Activated T-helper 2 cell treated with anti-CD3 and anti-CD28 coated beads, Interferon-gamma antibody, Interleukin-2, Interleukin-4, amounts not matched to agents 10 μg/mL and 5 μg/mL and 100 μg/mL, durations not matched to agents 14 hours and 24 hours and 36 hours (primary cell): ENCODE results near the gene ZC3H18. TPM values are rescaled to one million over a fixed set of nuclear protein-coding genes. Genes with fewer than 3 reads are reported as not detected.

Source experiments
- DNase-seq: peaks from one replicate; pipeline ENCODE4 v3.0.0; 2021; ENCODE audit warnings: low spot score
- H3K27ac Mint-ChIP-seq: one replicate; pipeline ENCODE4 v1.8.0; 2021; ENCODE audit warnings: mixed read lengths
- H3K27me3 Mint-ChIP-seq: one replicate; pipeline ENCODE4 v1.8.0; 2021; ENCODE audit warnings: low read depth, mixed read lengths
- H3K36me3 Mint-ChIP-seq: one replicate; pipeline ENCODE4 v1.8.0; 2021; ENCODE audit warnings: low read depth, mixed read lengths
- H3K4me1 Mint-ChIP-seq: one replicate; pipeline ENCODE4 v1.8.0; 2021; ENCODE audit warnings: low read depth, mixed read lengths
- H3K4me3 Mint-ChIP-seq: one replicate; pipeline ENCODE4 v1.8.0; 2021; ENCODE audit warnings: low read depth, mild to moderate bottlenecking, moderate library complexity, mixed read lengths
- H3K9me3 Mint-ChIP-seq: one replicate; pipeline ENCODE4 v1.8.0; 2021; ENCODE audit warnings: mixed read lengths
- intact Hi-C: fragments of 100-400 bp; cut with micrococcal nuclease; formaldehyde crosslinking; loops from one replicate; pipeline ENCODE4 v1.15.1; 2023
- total RNA-seq: library from RNA; stranded (reverse); gene quantifications from 2 replicates; pipeline ENCODE4 v1.2.3, GENCODE V29; 2022

The ZC3H18 gene
- total RNA-seq, 1 donor from 2014 or later: 93.9 TPM

DNA sequence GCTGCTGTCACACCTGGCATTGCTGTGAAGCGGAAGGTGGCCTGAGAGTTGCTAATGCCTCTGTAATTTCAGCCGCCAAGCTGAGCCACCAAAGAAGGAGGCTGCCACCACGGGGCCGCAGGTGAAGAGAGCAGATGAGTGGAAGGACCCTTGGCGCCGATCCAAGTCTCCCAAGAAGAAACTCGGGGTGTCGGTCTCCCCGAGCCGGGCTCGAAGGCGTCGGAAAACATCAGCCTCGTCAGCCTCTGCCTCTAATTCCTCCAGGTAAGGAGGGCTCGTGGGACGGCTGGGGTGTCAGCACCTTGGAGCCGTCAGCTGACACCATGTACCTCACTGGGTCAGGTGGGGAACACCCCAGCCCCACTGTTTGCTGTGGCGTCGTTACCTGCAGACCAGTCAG is 51.9 kb downstream of the ZC3H18 start:
- Mint-ChIP-seq H3K4me1 (peaks cover 10% of the 10 kb centered on the region), H3K27ac (no peak overlapping the region), H3K9me3 (no peaks in the 10 kb centered on the region), H3K27me3 (no peaks in the 10 kb centered on the region), H3K4me3 (no peak overlapping the region), H3K36me3 (peaks cover 52% of the 10 kb centered on the region)
- no peak for DNase-seq
- intact Hi-C loops: no loop called here

DNA sequence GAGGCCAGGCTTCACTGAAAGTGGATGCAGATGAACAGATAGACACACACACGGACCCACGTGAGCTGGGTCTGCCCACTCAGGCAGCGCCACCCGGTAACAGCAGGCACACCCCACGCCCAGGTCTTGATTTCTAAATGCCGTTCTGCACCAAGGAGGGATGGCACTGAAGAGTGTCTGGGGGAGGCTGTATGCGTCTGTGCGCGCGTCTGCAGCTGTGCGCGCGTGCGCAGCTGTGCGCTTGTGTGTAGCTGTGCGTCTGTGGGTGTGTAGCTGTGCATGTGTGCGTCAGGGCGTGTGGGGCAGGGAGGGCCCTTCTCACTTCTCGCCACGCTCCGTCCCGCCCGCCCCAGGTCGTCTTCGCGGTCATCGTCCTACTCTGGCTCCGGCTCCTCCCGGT is 52.7 kb downstream of the ZC3H18 start:
- H3K27me3 Mint-ChIP-seq: no peaks in the 10 kb centered on the region
- H3K36me3 Mint-ChIP-seq: peaks cover 56% of the 10 kb centered on the region
- no peak overlapping the region for H3K4me3 Mint-ChIP-seq
- intact Hi-C loops: no loop called here
- H3K27ac Mint-ChIP-seq: no peak overlapping the region
- no peak for DNase-seq
- no peaks in the 10 kb centered on the region for H3K9me3 Mint-ChIP-seq
- peaks cover 10% of the 10 kb centered on the region for H3K4me1 Mint-ChIP-seq

DNA sequence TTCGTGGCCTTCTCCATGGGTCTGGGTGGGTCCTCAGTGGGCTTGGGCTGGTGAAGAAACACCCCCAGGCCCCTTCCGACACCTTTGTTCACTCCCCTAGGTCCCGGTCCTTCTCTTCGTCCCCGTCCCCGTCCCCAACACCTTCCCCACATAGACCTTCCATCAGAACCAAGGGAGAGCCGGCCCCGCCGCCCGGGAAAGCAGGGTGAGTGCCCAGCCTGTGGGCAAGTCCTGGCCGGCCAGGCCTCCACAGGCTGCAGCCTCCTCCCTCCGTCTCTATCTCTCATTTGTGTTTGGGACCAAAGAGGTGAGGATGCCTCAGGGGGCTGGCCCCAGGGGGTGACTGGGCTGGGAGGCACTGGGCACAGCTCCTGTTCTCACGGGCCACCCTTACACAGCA is 53.7 kb downstream of the ZC3H18 start:
- peaks cover 63% of the 10 kb centered on the region for H3K36me3 Mint-ChIP-seq
- H3K27me3 Mint-ChIP-seq: no peaks in the 10 kb centered on the region
- no peak overlapping the region for H3K27ac Mint-ChIP-seq
- H3K4me3 Mint-ChIP-seq: no peak overlapping the region
- H3K4me1 Mint-ChIP-seq: peaks cover 10% of the 10 kb centered on the region
- H3K9me3 Mint-ChIP-seq: no peaks in the 10 kb centered on the region
- DNase-seq: no peak
- intact Hi-C loops: no loop called here

DNA sequence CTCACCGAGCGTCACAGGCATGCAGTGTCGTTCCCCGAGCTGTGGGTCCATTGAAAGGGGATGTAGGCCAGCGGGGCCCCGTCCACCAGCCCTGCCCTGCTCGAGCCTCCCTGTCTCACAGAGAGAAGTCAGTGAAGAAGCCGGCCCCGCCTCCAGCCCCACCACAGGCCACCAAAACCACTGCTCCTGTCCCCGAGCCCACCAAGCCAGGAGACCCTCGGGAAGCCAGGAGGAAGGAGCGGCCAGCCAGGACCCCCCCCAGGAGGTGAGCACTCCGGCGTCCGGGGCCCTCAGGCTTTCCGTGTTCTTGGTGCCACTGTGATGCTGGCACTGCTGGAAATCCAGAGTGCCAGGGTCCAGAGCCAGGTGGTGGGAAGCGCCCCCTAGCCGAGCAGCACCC is 54.3 kb downstream of the ZC3H18 start:
- Mint-ChIP-seq H3K9me3 (no peaks in the 10 kb centered on the region), H3K36me3 (peaks cover 58% of the 10 kb centered on the region), H3K4me3 (no peak overlapping the region), H3K4me1 (peaks cover 8% of the 10 kb centered on the region), H3K27ac (no peak overlapping the region), H3K27me3 (no peaks in the 10 kb centered on the region)
- no peak for DNase-seq
- intact Hi-C loops: no loop called here

DNA sequence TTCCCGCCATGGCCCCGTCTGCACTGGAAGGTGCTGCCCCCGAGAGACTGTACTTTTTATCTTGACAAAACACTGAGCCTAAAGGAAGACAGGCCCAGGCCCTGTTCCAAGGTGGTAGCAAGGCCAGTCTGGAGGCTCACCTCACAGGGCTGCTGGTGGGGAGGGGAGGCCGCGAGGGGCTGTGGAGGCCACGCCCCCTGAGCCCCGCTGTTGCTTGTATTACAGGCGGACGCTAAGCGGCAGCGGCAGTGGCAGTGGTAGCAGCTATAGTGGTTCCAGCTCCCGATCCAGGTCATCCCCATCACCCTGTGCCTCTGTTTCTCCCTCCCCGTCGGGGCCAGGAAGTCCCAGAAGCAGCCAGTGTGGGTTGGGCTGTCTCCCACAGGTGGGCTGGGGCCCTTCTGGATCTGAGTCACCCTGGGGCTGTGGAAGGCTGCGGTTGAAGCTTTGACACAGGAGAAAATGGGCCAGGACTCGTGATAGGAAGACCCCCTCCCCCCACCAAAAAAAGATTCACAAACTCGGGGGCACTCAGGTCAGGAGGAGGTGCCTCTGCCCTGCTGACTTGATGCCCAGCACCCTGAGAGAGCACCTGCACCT is 54.9 kb downstream of the ZC3H18 start:
- H3K27ac Mint-ChIP-seq: no peak overlapping the region
- no peak for DNase-seq
- peaks cover 52% of the 10 kb centered on the region for H3K36me3 Mint-ChIP-seq
- intact Hi-C loops: no loop called here
- H3K27me3 Mint-ChIP-seq: no peaks in the 10 kb centered on the region
- peaks cover 3% of the 10 kb centered on the region for H3K4me1 Mint-ChIP-seq
- H3K9me3 Mint-ChIP-seq: no peaks in the 10 kb centered on the region
- no peak overlapping the region for H3K4me3 Mint-ChIP-seq

DNA sequence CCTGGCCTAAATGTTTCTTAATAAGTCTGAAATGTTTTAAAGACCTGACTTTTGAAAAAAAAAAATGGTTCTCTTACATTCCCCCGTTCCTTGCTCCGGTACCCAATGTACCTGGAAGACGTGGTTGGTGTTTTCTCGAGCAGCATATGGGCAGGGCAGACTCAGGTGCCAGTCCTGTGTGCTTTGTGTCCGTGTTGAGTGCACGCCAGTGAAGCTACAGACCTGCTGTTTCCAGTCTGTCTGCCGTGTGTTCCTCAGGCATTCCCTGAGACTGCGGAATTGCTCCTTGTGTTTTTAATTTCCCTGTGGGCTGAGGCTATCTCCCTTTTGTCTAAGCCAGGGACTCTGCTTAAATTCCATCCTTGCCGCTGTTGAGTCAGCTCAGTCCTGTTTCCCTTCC is 56.4 kb downstream of the ZC3H18 start:
- intact Hi-C loops: no loop called here
- DNase-seq: no peak

DNA sequence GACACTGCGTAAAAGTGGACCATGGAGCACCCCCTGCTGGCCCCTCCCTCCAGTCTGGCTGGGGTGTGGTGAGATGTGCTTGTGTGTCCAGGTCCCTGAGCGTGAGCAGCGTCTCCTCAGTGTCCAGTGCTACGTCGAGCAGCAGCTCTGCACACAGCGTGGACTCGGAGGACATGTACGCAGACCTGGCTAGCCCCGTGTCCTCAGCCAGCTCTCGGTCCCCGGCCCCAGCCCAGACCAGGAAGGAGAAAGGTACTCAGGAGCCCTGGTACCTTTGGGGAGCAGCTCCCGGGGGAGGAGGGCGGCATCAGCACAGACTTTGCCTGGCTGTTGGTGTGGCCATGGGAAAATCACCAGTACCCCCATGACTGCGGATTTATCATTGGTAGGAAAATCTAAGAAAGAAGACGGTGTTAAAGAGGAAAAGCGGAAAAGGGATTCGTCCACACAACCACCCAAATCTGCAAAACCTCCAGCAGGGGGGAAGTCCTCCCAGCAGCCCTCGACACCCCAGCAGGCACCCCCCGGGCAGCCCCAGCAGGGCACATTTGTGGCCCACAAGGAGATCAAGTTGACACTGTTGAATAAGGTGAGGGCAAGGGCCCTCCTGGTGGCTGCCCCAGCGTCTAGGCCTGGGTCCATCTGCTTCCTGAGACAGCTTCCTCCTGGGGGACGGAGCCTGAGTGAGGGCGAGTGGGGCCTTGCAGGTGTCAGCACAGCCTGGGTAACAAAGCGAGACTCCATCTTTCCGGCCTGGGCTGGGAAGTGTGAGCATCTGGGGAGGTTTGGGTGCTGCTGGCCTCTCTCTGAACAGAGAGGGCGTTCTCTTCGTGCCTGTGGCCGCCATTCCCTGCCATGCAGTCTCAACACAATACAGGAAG is 57.6 kb downstream of the ZC3H18 start:
- Mint-ChIP-seq H3K4me1 (no peaks in the 10 kb centered on the region), H3K27ac (no peak overlapping the region), H3K4me3 (no peak overlapping the region), H3K9me3 (no peaks in the 10 kb centered on the region), H3K36me3 (peaks cover 54% of the 10 kb centered on the region), H3K27me3 (no peaks in the 10 kb centered on the region)
- intact Hi-C loops: no loop called here
- no peak for DNase-seq

More for the DNA sequence above, 56.4 kb downstream of the ZC3H18 start:
- H3K4me3 Mint-ChIP-seq: no peak overlapping the region
- H3K27me3 Mint-ChIP-seq: no peaks in the 10 kb centered on the region
- no peak overlapping the region for H3K27ac Mint-ChIP-seq
- H3K9me3 Mint-ChIP-seq: no peaks in the 10 kb centered on the region
- H3K4me1 Mint-ChIP-seq: no peaks in the 10 kb centered on the region
- H3K36me3 Mint-ChIP-seq: peaks cover 57% of the 10 kb centered on the region

DNA sequence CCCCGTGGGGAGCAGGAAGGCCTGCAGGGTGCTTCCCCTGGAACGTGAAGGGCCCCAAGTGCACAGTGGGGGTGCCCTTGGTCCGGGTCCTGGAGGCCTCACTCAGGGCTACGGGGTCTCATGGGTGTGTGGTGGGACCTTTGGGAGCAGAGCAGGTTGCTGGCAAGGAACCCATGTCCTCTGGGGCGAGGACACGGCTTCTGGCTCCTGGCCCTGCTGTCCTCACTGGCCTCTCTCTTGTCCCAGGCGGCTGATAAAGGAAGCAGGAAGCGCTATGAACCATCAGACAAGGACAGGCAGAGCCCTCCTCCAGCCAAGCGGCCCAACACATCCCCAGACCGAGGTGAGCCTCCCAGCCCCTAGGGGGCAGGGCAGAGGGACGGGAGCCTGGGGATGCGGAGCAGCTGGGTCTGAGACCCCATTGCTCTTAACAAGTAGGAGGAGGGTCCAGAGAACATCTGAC is 58.3 kb downstream of the ZC3H18 start:
- DNase-seq: no peak
- Mint-ChIP-seq H3K27ac (no peak overlapping the region), H3K27me3 (no peaks in the 10 kb centered on the region), H3K4me1 (no peaks in the 10 kb centered on the region), H3K9me3 (no peaks in the 10 kb centered on the region), H3K4me3 (no peak overlapping the region), H3K36me3 (peaks cover 50% of the 10 kb centered on the region)
- intact Hi-C loops: no loop called here

DNA sequence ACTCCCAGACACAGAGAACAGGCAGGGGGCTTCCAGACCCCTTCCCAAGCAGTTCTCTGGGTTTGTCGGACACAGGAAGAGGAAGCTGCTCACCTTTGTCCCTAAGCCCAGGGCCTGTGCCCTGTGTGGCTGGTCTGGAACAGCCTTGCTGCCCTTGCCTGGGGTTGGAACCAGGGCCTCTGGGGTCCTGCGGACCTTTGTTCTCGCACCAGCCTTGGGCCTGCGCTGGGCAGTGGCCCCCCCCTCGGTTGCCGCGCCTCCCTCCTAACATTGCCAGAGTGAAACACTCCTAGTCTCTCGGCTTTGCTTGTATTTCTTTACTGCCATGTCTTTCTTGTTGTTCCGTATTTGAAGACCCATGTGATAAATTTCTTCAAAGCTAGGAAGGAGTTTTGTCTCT is 59.6 kb downstream of the ZC3H18 start:
- Mint-ChIP-seq H3K4me1 (no peaks in the 10 kb centered on the region), H3K9me3 (no peaks in the 10 kb centered on the region), H3K4me3 (no peak overlapping the region), H3K27ac (no peak overlapping the region), H3K27me3 (no peaks in the 10 kb centered on the region), H3K36me3 (peaks cover 44% of the 10 kb centered on the region)
- DNase-seq: no peak
- intact Hi-C loops: no loop called here

DNA sequence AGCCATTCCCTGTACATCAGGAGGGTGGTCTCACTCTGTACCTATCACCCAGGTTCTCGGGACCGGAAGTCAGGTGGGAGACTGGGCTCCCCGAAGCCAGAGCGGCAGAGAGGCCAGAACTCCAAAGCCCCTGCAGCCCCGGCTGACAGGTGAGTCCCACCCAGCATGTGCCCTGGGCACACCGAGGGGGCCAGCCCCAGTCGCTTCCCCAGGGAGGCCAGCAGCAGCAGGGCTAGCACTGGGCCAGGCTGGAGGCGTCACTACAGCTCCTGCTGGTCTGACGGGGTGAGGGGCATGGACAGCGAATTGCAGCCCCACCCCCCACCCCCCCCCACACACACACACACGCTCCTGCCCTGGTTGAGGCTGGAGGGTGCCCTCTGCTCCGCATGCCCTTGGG is 60.2 kb downstream of the ZC3H18 start:
- Mint-ChIP-seq H3K4me3 (no peak overlapping the region), H3K27me3 (no peaks in the 10 kb centered on the region), H3K27ac (no peak overlapping the region), H3K4me1 (peaks cover 3% of the 10 kb centered on the region), H3K9me3 (no peaks in the 10 kb centered on the region), H3K36me3 (peaks cover 41% of the 10 kb centered on the region)
- DNase-seq: no peak
- intact Hi-C loops: no loop called here

DNA sequence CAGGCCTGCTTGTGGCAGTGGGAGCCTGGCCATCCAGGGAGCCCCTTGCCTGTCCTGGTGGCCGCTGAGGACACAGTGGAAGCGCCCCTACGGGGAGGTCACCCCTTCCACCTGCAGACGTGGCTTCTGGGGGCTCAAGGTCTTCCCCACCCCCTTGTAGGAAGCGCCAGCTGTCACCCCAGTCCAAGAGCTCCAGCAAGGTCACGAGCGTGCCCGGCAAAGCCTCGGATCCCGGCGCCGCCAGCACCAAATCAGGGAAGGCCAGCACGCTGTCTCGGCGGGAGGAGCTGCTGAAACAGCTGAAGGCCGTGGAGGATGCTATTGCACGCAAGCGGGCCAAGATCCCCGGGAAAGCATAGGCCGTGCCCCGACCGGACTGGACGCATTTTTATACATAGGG is 60.7 kb downstream of the ZC3H18 start:
- peaks cover 4% of the 10 kb centered on the region for H3K4me1 Mint-ChIP-seq
- intact Hi-C loops: no loop called here
- peaks cover 41% of the 10 kb centered on the region for H3K36me3 Mint-ChIP-seq
- no peak overlapping the region for H3K4me3 Mint-ChIP-seq
- H3K9me3 Mint-ChIP-seq: no peaks in the 10 kb centered on the region
- DNase-seq: no peak
- no peaks in the 10 kb centered on the region for H3K27me3 Mint-ChIP-seq
- no peak overlapping the region for H3K27ac Mint-ChIP-seq

DNA sequence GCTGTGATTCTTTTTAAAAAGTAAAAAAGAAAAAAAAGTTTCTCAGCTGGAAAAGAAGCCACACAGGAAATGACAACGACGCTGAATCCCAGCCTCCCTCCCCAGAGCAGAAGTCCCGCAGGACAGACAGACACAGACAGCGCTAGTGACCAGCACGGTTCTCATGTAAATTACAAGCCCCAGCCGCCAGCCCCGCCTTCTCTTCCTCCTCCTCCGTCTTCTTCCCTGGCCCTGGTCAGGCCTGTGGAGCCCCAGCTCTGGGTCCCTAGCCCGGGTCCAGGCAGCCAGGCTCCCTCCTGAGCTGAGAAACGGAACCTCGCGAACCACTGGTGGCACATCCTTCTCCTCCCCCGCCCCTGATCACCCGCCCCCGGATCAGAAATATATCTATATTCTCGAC is 61.2 kb downstream of the ZC3H18 start:
- DNase-seq: no peak
- intact Hi-C loops: no loop called here
- H3K4me3 Mint-ChIP-seq: no peak overlapping the region
- H3K27me3 Mint-ChIP-seq: no peaks in the 10 kb centered on the region
- no peaks in the 10 kb centered on the region for H3K9me3 Mint-ChIP-seq
- H3K36me3 Mint-ChIP-seq: peaks cover 41% of the 10 kb centered on the region
- H3K27ac Mint-ChIP-seq: no peak overlapping the region
- H3K4me1 Mint-ChIP-seq: peaks cover 7% of the 10 kb centered on the region

DNA sequence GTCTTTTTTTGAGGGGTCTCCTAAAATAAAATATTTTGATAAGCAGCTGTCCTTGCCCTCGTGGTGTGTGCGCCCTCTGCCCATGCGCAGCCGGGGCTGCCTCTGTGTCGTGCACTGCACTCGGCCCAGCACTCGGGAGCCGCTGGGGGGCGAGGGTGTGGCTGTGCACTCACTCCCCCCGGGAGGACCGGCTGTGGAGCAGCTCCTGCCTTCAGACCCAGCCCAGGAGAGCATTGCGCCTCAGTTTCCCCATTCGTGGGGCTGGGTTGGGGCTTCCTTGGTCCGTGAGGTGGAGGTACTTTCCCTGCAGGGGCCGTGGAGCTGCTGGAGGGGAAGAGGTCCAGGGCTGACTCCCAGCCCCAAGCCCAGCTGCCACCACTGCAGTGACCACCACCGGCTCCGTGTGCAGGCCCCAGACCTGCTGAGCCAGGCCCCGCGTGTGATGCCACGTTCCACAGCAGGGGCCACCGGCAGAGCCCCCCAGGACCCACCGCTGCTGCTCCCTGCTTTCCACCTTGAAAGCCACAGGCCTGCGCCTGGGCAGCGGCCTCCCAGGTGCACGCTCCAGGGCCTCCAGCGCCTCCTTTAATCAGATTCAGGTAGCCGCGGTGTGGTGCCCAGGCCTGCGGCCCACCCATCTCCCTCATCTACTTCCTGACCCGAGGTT is 61.9 kb downstream of the ZC3H18 start:
- Mint-ChIP-seq H3K27me3 (peaks cover under 1% of the 10 kb centered on the region), H3K4me3 (no peak overlapping the region), H3K9me3 (no peaks in the 10 kb centered on the region), H3K4me1 (peaks cover 8% of the 10 kb centered on the region), H3K27ac (no peak overlapping the region), H3K36me3 (peaks cover 36% of the 10 kb centered on the region)
- no peak for DNase-seq
- intact Hi-C loops: no loop called here
